ENCODE data around the gene RNF114.

RNF114 gene

GRCh38 chr20:49904440-49905214 is 31.6 kb upstream of the RNF114 start:
- peak; percentile 43 for DNase-seq

GRCh38 chr20:49905415-49906091 is 30.6 kb upstream of the RNF114 start:
- DNase-seq: peak; percentile 60

GRCh38 chr20:49906101-49906604 is 30.0 kb upstream of the RNF114 start:
- peak; percentile 61 for DNase-seq

GRCh38 chr20:49906615-49907154 is 29.5 kb upstream of the RNF114 start:
- no peak for DNase-seq

- no peak for DNase-seq
Measured at GRCh38 chr20:49907405-49908257, 28.6 kb upstream of the RNF114 start.

GRCh38 chr20:49908258-49908565 is 28.0 kb upstream of the RNF114 start:
- DNase-seq: no peak

- no peak for DNase-seq
Measured at GRCh38 chr20:49909499-49910339, 26.5 kb upstream of the RNF114 start.

GRCh38 chr20:49910340-49910706 is 25.9 kb upstream of the RNF114 start:
- DNase-seq: no peak

GRCh38 chr20:49913399-49914047 is 22.7 kb upstream of the RNF114 start:
- no peak for DNase-seq

- DNase-seq: no peak
Measured at GRCh38 chr20:49914310-49915117, 21.7 kb upstream of the RNF114 start.

- DNase-seq: peak; percentile 69
Measured at GRCh38 chr20:49915118-49915379, 21.1 kb upstream of the RNF114 start.

- peak; percentile 97 for DNase-seq
Measured at GRCh38 chr20:49915380-49916145, 20.6 kb upstream of the RNF114 start, which contains the start of gene SPATA2. TSS of gene SPATA2 (minus strand) at chr20:49915529. CDS start at chr20:49908490, 7,039 bp downstream.

- DNase-seq: no peak
Measured at GRCh38 chr20:49916146-49917002, 19.8 kb upstream of the RNF114 start.

- no peak for DNase-seq
Measured at GRCh38 chr20:49918446-49918845, 17.8 kb upstream of the RNF114 start.

GRCh38 chr20:49919009-49919408 is 17.2 kb upstream of the RNF114 start:
- no peak for DNase-seq

- DNase-seq: no peak
Measured at GRCh38 chr20:49919461-49919860, 16.7 kb upstream of the RNF114 start.

GRCh38 chr20:49924247-49924646 is 11.9 kb upstream of the RNF114 start:
- no peak for DNase-seq

GRCh38 chr20:49925901-49926454 is 10.2 kb upstream of the RNF114 start:
- no peak for DNase-seq

Data from activated effector memory CD4-positive, alpha-beta T cell treated with anti-CD3 and anti-CD28 coated beads, Interleukin-2, amount 50 U/mL, for 16 hours (primary cell).